ENCODE results near the gene TMEM183A. TPM values are rescaled to one million over a fixed set of nuclear protein-coding genes. Genes with fewer than 3 reads are reported as not detected.

TMEM183A gene
- total RNA-seq, 1 experiment from 2014 or later: 59.1 TPM

DNA sequence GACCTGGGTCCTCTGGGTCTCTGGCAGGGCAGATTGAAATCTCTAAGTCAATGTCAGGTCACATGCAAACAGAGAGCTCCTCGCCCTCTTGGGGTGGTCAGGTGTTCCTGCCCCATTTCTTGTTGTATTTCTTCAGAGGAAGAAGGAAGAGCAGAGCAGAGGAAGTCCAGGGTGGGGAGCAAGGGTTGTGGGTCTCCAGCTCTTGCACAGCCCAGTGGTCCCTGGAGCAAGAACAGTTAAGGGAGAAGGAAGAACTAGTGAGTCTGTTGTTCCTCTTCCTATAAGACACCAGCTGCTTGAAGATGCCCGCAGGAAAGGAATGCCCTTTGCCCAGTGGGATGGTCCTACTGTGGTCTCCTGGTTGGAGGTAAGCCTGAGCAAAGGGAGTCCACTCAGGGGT is 52.3 kb downstream of the TMEM183A start:
- DNase-seq (ENCODE audit: low read depth, low spot score) (no peak), ATAC-seq (no peak)
- intact Hi-C loops (cut with micrococcal nuclease; ENCODE audit: unreplicated experiment) (no loop called here), in situ Hi-C loops (cut with HindIII; ENCODE audit: low pct_unique_long_range_greater_than_20kb, low sequenced_read_pairs) (no loop called here)
- BruUV-seq (replicated peaks): no TSS peak
- H3K4me1 ChIP-seq (ENCODE audit: control insufficient read depth, insufficient read depth, low read length): no peaks in the 10 kb centered on the region
- ChIA-PET CTCF (interaction anchor here (0.5 to 1.7 kb wide), 2 partner anchors 58 to 205 kb away, joined by 3 to 5 read pairs; no protein-coding TSS in a partner anchor), POLR2A (no interaction called here)
- H3K27ac ChIP-seq (ENCODE audit: low read length): no peak overlapping the region
- H3K27me3 ChIP-seq (ENCODE audit: control insufficient read depth, insufficient read depth, low read length): no peaks in the 10 kb centered on the region
- no peaks in the 10 kb centered on the region for H3K9me3 ChIP-seq (ENCODE audit: control insufficient read depth, insufficient read depth, low read depth, low read length)
- TF ChIP-seq, protein P1, sequence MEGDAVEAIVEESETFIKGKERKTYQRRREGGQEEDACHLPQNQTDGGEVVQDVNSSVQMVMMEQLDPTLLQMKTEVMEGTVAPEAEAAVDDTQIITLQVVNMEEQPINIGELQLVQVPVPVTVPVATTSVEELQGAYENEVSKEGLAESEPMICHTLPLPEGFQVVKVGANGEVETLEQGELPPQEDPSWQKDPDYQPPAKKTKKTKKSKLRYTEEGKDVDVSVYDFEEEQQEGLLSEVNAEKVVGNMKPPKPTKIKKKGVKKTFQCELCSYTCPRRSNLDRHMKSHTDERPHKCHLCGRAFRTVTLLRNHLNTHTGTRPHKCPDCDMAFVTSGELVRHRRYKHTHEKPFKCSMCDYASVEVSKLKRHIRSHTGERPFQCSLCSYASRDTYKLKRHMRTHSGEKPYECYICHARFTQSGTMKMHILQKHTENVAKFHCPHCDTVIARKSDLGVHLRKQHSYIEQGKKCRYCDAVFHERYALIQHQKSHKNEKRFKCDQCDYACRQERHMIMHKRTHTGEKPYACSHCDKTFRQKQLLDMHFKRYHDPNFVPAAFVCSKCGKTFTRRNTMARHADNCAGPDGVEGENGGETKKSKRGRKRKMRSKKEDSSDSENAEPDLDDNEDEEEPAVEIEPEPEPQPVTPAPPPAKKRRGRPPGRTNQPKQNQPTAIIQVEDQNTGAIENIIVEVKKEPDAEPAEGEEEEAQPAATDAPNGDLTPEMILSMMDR (IDR thresholded peaks at IDR 0.05): no peak
- TF ChIP-seq POLR2AphosphoS5 (IDR thresholded peaks at IDR 0.05; ENCODE audit: low read depth, low read length) (no peak), TCF7L2 (IDR thresholded peaks at IDR 0.05; ENCODE audit: low read depth, low read length) (no peak), SIN3A (IDR thresholded peaks at IDR 0.05; ENCODE audit: borderline replicate concordance, insufficient read depth, low read depth, low read length) (no peak), REST (IDR thresholded peaks at IDR 0.05; ENCODE audit: insufficient read depth in 1 of 2, low read depth in 2 of 2, low read length in 1 of 2) (no peak)
- no peak overlapping the region for H3K4me3 ChIP-seq (ENCODE audit: low read depth in 2 of 2, low read length in 2 of 2)
- H3K36me3 ChIP-seq (ENCODE audit: control insufficient read depth, insufficient read depth, low read length): no peaks in the 10 kb centered on the region

- POLR2A ChIA-PET: no interaction called here
- H3K9me3 ChIP-seq (ENCODE audit: control insufficient read depth, insufficient read depth, low read depth, low read length): no peaks in the 10 kb centered on the region
- no peak overlapping the region for H3K27ac ChIP-seq (ENCODE audit: low read length)
- no peak for TF ChIP-seq REST (IDR thresholded peaks at IDR 0.05; ENCODE audit: insufficient read depth in 1 of 2, low read depth in 2 of 2, low read length in 1 of 2)
- in situ Hi-C loops (cut with HindIII; ENCODE audit: low pct_unique_long_range_greater_than_20kb, low sequenced_read_pairs) (no loop called here), intact Hi-C loops (cut with micrococcal nuclease; ENCODE audit: unreplicated experiment) (no loop called here)
- H3K4me3 ChIP-seq (ENCODE audit: low read depth in 2 of 2, low read length in 2 of 2): no peak overlapping the region
- no peak for ATAC-seq
- H3K36me3 ChIP-seq (ENCODE audit: control insufficient read depth, insufficient read depth, low read length): no peaks in the 10 kb centered on the region
- CTCF ChIA-PET: no interaction called here
- DNase-seq (ENCODE audit: low read depth, low spot score): no peak
- BruUV-seq (replicated peaks): no TSS peak
- no peaks in the 10 kb centered on the region for H3K4me1 ChIP-seq (ENCODE audit: control insufficient read depth, insufficient read depth, low read length)
- H3K27me3 ChIP-seq (ENCODE audit: control insufficient read depth, insufficient read depth, low read length): no peaks in the 10 kb centered on the region
Observed at GRCh38 chr1:203060115-203060514, 52.9 kb downstream of the TMEM183A start.

Data from Panc1 (cell line).